ENCODE measurements around the gene ACYP2. TPM values are rescaled to one million over a fixed set of nuclear protein-coding genes. Genes with fewer than 3 reads are reported as not detected.
A peak's percentile ranks its signal among the peaks of the same experiment; 100 is the strongest.

The ACYP2 gene
- total and polyA plus RNA-seq, 4 donors: 23.6 to 61.4 (median 43.1) TPM

DNA sequence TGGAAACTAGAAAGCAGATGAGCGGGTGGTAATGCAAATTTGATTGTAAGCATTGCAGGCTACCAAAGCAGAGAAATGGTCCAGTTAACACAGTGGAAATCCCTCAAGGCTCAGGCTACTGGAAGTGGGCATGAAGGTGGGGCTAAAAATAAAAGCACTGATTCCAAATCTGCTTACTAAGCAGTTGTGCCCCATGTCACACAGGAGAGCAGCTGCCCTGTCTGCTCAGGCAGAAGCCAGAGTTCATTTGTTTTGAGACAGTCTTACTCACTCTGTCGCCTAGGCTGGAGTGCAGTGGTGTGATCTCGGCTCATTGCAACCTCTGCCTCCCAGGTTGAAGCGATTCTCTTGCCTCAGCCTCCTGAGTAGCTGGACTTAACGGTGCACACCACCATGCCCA lies 183.1 kb downstream of the ACYP2 start:
- H3K36me3 ChIP-seq (ENCODE audit: control insufficient read depth, insufficient read depth, low read length): no peaks in the 10 kb centered on the region
- 100% methylated on average over 1 of the region's 5 CpGs for WGBS (ENCODE audit: insufficient coverage)
- no peak for DNase-seq (ENCODE audit: low read depth in 4 of 6, low spot score in 6 of 6)
- no peak overlapping the region for H3K4me3 ChIP-seq (ENCODE audit: low read depth, low read length)
- H3K27ac ChIP-seq (ENCODE audit: low read depth, low read length): no peak overlapping the region
- no peaks in the 10 kb centered on the region for H3K9me3 ChIP-seq (ENCODE audit: control insufficient read depth, insufficient read depth, low read length)
- H3K4me1 ChIP-seq (ENCODE audit: control insufficient read depth, insufficient read depth, low read length): no peaks in the 10 kb centered on the region
- no peaks in the 10 kb centered on the region for H3K27me3 ChIP-seq (ENCODE audit: control insufficient read depth, insufficient read depth, low read length)

DNA sequence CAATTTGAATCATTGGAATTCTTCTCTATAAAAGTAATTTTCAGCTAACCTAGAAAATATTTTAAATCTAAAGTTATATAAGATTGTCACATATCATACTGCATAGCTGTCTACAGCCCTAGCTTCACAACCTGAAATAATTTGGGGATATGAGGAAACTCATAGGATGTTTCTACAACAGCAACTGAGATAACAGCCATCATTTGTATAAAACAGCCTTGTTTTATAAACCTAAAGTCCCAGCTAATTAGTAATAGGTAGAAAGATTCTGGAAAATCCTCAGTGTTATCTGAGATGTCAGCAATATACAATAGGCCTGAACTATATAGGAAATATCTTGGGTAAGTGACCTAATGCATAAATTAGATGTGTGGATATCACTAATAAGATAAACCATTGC lies 188.2 kb downstream of the ACYP2 start:
- H3K4me1 ChIP-seq (ENCODE audit: control insufficient read depth, insufficient read depth, low read length): no peaks in the 10 kb centered on the region
- no peaks in the 10 kb centered on the region for H3K9me3 ChIP-seq (ENCODE audit: control insufficient read depth, insufficient read depth, low read length)
- H3K4me3 ChIP-seq (ENCODE audit: low read depth, low read length): no peak overlapping the region
- no peaks in the 10 kb centered on the region for H3K27me3 ChIP-seq (ENCODE audit: control insufficient read depth, insufficient read depth, low read length)
- no peak overlapping the region for H3K27ac ChIP-seq (ENCODE audit: low read depth, low read length)
- H3K36me3 ChIP-seq (ENCODE audit: control insufficient read depth, insufficient read depth, low read length): no peaks in the 10 kb centered on the region
- DNase-seq (ENCODE audit: low read depth in 4 of 6, low spot score in 6 of 6): no peak

DNA sequence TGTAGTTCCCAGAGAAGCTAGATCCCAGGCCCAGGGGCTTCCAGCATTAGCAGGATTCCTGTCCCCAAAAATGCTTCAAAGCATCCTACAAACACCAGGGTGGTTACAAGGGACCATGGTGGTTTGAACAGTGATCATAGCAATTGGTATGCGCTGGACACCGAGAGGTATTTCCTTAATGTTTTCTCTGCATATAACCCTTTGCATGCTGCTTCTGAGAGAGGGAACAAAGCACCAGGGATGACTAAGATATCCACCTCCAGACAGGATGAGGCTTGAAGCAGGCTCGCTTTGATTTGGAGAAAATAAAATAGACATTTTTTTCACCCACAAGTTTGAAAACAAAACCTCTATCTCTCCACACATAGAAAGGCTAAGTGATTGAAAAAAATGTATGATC lies 191.1 kb downstream of the ACYP2 start:
- Histone ChIP-seq H3K9me3 (ENCODE audit: control insufficient read depth, insufficient read depth, low read length) (no peaks in the 10 kb centered on the region), H3K27ac (ENCODE audit: low read depth, low read length) (no peak overlapping the region), H3K4me3 (ENCODE audit: low read depth, low read length) (no peak overlapping the region), H3K27me3 (ENCODE audit: control insufficient read depth, insufficient read depth, low read length) (no peaks in the 10 kb centered on the region), H3K4me1 (ENCODE audit: control insufficient read depth, insufficient read depth, low read length) (no peaks in the 10 kb centered on the region), H3K36me3 (ENCODE audit: control insufficient read depth, insufficient read depth, low read length) (no peaks in the 10 kb centered on the region)
- no peak for DNase-seq (ENCODE audit: low read depth in 4 of 6, low spot score in 6 of 6)
- WGBS (ENCODE audit: insufficient coverage): no CpG with 5 or more reads among the region's 3 CpGs

DNA sequence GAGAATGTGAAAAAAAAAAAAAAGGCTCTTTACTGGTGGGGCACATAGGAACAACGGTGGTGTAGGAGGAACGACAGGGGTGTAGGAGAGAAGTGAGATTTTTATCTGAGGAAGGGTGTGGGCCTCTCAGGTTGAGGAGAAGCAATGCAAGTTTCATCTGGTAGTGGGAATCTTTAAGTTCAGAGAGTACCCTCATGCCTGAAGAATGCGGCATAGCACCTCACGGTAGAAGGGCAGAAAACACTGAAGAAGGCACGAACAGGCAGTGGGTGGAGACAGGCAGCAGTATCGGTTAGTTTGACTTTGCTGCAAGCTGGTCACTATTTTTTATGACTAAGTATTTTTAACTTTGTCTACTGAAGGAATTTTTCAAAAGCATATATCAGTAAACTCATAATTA lies 192.8 kb downstream of the ACYP2 start:
- H3K27me3 ChIP-seq (ENCODE audit: control insufficient read depth, insufficient read depth, low read length): no peaks in the 10 kb centered on the region
- H3K4me3 ChIP-seq (ENCODE audit: low read depth, low read length): no peak overlapping the region
- H3K4me1 ChIP-seq (ENCODE audit: control insufficient read depth, insufficient read depth, low read length): no peaks in the 10 kb centered on the region
- H3K36me3 ChIP-seq (ENCODE audit: control insufficient read depth, insufficient read depth, low read length): no peaks in the 10 kb centered on the region
- H3K9me3 ChIP-seq (ENCODE audit: control insufficient read depth, insufficient read depth, low read length): no peaks in the 10 kb centered on the region
- whole genome bisulfite sequencing (ENCODE audit: insufficient coverage): 85% methylated on average over 3 of the region's 6 CpGs
- DNase-seq (ENCODE audit: low read depth in 4 of 6, low spot score in 6 of 6): no peak
- H3K27ac ChIP-seq (ENCODE audit: low read depth, low read length): no peak overlapping the region

DNA sequence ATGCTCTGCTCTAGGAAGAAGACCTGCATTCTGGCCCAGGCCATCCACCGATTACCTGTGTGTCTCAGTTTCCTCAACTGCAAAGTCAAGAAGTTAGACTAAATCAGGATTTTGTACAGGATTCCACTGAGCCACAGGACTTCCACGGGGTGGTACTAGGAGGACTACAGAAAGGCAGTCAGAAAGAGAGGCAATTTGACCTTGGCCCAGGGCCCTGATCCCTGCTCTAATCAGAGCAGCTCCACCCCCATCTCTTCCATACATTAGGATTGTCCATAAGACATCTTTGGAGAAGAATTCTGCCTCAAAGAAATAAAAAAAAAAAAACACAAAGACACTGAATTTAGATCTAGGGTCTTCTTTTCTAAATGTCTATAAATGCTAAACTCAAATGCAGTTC lies 193.4 kb downstream of the ACYP2 start:
- H3K27ac ChIP-seq (ENCODE audit: low read depth, low read length): no peak overlapping the region
- H3K27me3 ChIP-seq (ENCODE audit: control insufficient read depth, insufficient read depth, low read length): no peaks in the 10 kb centered on the region
- no peaks in the 10 kb centered on the region for H3K4me1 ChIP-seq (ENCODE audit: control insufficient read depth, insufficient read depth, low read length)
- no peaks in the 10 kb centered on the region for H3K36me3 ChIP-seq (ENCODE audit: control insufficient read depth, insufficient read depth, low read length)
- no peak for DNase-seq (ENCODE audit: low read depth in 4 of 6, low spot score in 6 of 6)
- 90% methylated on average over 2 of the region's 2 CpGs for whole genome bisulfite sequencing (ENCODE audit: insufficient coverage)
- H3K4me3 ChIP-seq (ENCODE audit: low read depth, low read length): no peak overlapping the region
- H3K9me3 ChIP-seq (ENCODE audit: control insufficient read depth, insufficient read depth, low read length): no peaks in the 10 kb centered on the region

DNA sequence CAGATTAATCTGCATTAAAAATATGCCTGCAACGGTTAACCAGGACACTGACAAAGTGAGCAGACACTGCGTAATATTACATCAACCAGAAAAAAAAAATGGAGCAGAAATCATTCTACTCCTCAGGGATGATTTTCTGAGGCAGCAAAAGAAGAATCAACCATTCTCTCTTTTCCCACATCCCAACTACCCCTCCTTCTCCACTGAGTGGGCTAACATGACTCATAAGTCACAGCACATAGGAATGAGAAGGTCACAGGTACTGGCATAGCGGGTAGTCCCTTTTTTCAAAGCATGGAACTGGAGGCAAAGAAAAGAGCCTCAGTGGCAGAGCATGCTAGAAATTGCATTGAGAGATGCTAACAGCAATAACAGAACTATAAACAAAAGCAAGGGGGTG lies 194.9 kb downstream of the ACYP2 start:
- H3K4me1 ChIP-seq (ENCODE audit: control insufficient read depth, insufficient read depth, low read length): no peaks in the 10 kb centered on the region
- no peak for DNase-seq (ENCODE audit: low read depth in 4 of 6, low spot score in 6 of 6)
- no peaks in the 10 kb centered on the region for H3K27me3 ChIP-seq (ENCODE audit: control insufficient read depth, insufficient read depth, low read length)
- H3K9me3 ChIP-seq (ENCODE audit: control insufficient read depth, insufficient read depth, low read length): no peaks in the 10 kb centered on the region
- 87% methylated on average over 2 of the region's 3 CpGs for WGBS (ENCODE audit: insufficient coverage)
- H3K36me3 ChIP-seq (ENCODE audit: control insufficient read depth, insufficient read depth, low read length): no peaks in the 10 kb centered on the region
- H3K4me3 ChIP-seq (ENCODE audit: low read depth, low read length): no peak overlapping the region
- no peak overlapping the region for H3K27ac ChIP-seq (ENCODE audit: low read depth, low read length)

DNA sequence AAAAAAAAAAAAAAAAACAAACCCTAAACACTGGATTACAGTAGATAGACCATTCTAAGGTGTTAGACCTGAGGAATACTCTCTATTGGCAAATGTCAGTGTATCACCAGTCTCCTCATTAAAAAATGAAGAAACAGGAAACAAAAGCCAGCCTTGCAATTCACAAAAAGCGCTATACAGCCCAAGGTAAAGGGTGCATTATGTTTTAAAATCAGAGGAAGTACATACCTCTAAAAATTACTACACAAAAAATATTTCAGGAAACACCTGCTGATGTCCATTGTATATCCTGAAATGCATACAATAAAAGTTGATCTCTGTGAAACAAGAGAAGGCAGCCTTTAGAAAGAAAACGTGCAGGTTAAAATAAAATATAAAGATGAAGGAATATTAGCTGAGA lies 195.5 kb downstream of the ACYP2 start:
- WGBS (ENCODE audit: insufficient coverage): no CpG with 5 or more reads among the region's 2 CpGs
- H3K4me3 ChIP-seq (ENCODE audit: low read depth, low read length): no peak overlapping the region
- no peaks in the 10 kb centered on the region for H3K27me3 ChIP-seq (ENCODE audit: control insufficient read depth, insufficient read depth, low read length)
- no peaks in the 10 kb centered on the region for H3K9me3 ChIP-seq (ENCODE audit: control insufficient read depth, insufficient read depth, low read length)
- no peaks in the 10 kb centered on the region for H3K36me3 ChIP-seq (ENCODE audit: control insufficient read depth, insufficient read depth, low read length)
- no peak overlapping the region for H3K27ac ChIP-seq (ENCODE audit: low read depth, low read length)
- H3K4me1 ChIP-seq (ENCODE audit: control insufficient read depth, insufficient read depth, low read length): no peaks in the 10 kb centered on the region
- no peak for DNase-seq (ENCODE audit: low read depth in 4 of 6, low spot score in 6 of 6)

DNA sequence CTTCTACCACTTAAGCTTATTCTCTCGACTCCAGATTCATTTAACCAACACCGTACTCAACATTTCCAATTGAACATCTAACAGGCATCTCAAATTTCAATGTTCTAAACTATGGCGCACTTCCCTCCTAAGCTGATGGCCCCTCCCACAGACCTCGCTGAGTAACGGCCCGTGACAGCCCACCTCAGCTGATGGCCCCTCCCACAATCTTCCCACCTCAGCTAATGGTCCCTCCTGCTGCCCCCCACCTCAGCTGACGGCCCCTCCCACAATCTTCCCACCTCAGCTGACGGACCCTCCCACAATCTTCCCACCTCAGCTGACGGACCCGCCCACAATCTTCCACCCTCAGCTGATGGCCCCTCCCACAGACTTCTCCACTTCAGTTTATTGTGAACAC lies 197.7 kb downstream of the ACYP2 start:
- Histone ChIP-seq H3K27ac (ENCODE audit: low read depth, low read length) (no peak overlapping the region), H3K4me1 (ENCODE audit: control insufficient read depth, insufficient read depth, low read length) (no peaks in the 10 kb centered on the region), H3K4me3 (ENCODE audit: low read depth, low read length) (no peak overlapping the region), H3K27me3 (ENCODE audit: control insufficient read depth, insufficient read depth, low read length) (no peaks in the 10 kb centered on the region), H3K36me3 (ENCODE audit: control insufficient read depth, insufficient read depth, low read length) (no peaks in the 10 kb centered on the region), H3K9me3 (ENCODE audit: control insufficient read depth, insufficient read depth, low read length) (no peaks in the 10 kb centered on the region)
- DNase-seq (ENCODE audit: low read depth in 4 of 6, low spot score in 6 of 6): no peak
- WGBS (ENCODE audit: insufficient coverage): 91% methylated on average over 10 of the region's 10 CpGs

DNA sequence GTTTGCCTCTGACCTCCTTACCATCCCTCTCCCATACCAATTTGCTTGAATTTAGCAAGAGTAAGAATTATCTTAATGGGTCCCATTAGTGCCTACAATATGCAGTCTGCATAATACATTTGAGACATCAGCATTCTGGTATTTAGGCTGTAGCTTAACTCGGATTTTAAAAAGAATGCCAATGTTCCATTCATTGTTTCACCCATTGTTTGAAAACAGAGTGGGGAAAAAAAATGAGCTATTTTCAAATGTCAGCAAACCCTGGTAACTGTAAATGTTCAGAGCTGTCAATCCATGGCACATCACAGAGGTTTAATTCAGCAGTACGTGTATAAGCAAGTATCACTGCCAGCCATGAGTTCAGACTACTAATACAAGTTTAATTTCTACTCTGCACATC lies 202.6 kb downstream of the ACYP2 start:
- H3K4me1 ChIP-seq (ENCODE audit: control insufficient read depth, insufficient read depth, low read length): no peaks in the 10 kb centered on the region

DNA sequence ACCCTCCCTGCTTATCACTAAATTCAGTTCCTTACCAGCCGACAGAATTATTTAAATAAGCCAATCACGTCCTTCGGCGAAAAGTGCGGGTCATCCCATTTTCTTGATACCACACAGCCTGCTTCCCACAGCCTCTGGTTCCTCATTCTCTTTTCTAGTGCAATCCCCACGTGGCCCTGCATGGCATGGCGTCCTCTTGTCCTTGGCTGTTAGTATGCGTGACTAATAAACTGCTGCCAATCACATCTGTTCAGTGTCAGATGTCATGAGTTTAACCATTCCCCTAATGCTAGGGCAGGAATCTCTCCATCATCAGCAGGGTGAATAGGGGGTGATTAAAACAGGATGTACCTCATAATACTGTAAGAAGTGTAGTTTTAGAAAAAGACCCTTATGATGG lies 203.4 kb downstream of the ACYP2 start:
- WGBS (ENCODE audit: insufficient coverage): 87% methylated on average over 6 of the region's 8 CpGs
- no peak overlapping the region for H3K27ac ChIP-seq (ENCODE audit: low read depth, low read length)
- H3K9me3 ChIP-seq (ENCODE audit: control insufficient read depth, insufficient read depth, low read length): no peaks in the 10 kb centered on the region
- no peak overlapping the region for H3K4me3 ChIP-seq (ENCODE audit: low read depth, low read length)
- DNase-seq (ENCODE audit: low read depth in 4 of 6, low spot score in 6 of 6): no peak
- H3K36me3 ChIP-seq (ENCODE audit: control insufficient read depth, insufficient read depth, low read length): no peaks in the 10 kb centered on the region
- no peaks in the 10 kb centered on the region for H3K4me1 ChIP-seq (ENCODE audit: control insufficient read depth, insufficient read depth, low read length)
- no peaks in the 10 kb centered on the region for H3K27me3 ChIP-seq (ENCODE audit: control insufficient read depth, insufficient read depth, low read length)

More for the DNA sequence above, 202.6 kb downstream of the ACYP2 start:
- H3K27me3 ChIP-seq (ENCODE audit: control insufficient read depth, insufficient read depth, low read length): no peaks in the 10 kb centered on the region
- 50% methylated on average over 1 of the region's 2 CpGs for WGBS (ENCODE audit: insufficient coverage)
- H3K27ac ChIP-seq (ENCODE audit: low read depth, low read length): no peak overlapping the region
- peak in 1 of 6 donors; percentile 18 for DNase-seq (ENCODE audit: low read depth in 4 of 6, low spot score in 6 of 6)
- H3K9me3 ChIP-seq (ENCODE audit: control insufficient read depth, insufficient read depth, low read length): no peaks in the 10 kb centered on the region
- H3K4me3 ChIP-seq (ENCODE audit: low read depth, low read length): no peak overlapping the region
- no peaks in the 10 kb centered on the region for H3K36me3 ChIP-seq (ENCODE audit: control insufficient read depth, insufficient read depth, low read length)
